Hepatocyte (in vitro differentiated cells): ENCODE results near the gene CACNG7. TPM values are rescaled to one million over a fixed set of nuclear protein-coding genes. Genes with fewer than 3 reads are reported as not detected.
"Not testable (repeated sequence)": the region's sequence is repeated elsewhere in the genome, so short reads cannot be mapped to it uniquely, and the experiment has no call there.

Experiments
- DNase-seq: peaks from one replicate; pipeline ENCODE4 v3.0.0-alpha.2; 2016; ENCODE audit warnings: low spot score
- H2AFZ ChIP-seq: fragments of 200-600 bp; sonication (generic); 2 replicates; pipeline ENCODE4 v1.6.0; 2016; ENCODE audit warnings: antibody characterized with exemption, mild to moderate bottlenecking
- H3K27ac ChIP-seq: fragments of 200-600 bp; sonication (generic); 2 replicates; pipeline ENCODE4 v1.5.1; 2016; ENCODE audit warnings: mild to moderate bottlenecking
- H3K27me3 ChIP-seq: fragments of 200-600 bp; sonication (generic); 2 replicates; pipeline ENCODE4 v1.6.1; 2016
- H3K36me3 ChIP-seq: fragments of 200-600 bp; sonication (generic); replicated peaks from 2 replicates; pipeline ENCODE4 v1.5.1; 2016; ENCODE audit warnings: low read depth; ENCODE audit not compliant: insufficient read depth
- H3K4me1 ChIP-seq: fragments of 200-600 bp; sonication (generic); 2 replicates; pipeline ENCODE4 v1.5.1; 2016; ENCODE audit warnings: mild to moderate bottlenecking, moderate library complexity; ENCODE audit not compliant: insufficient read depth
- H3K4me2 ChIP-seq: fragments of 200-600 bp; sonication (generic); 2 replicates; pipeline ENCODE4 v1.6.0; 2016
- H3K4me3 ChIP-seq: fragments of 200-600 bp; sonication (generic); 2 replicates; pipeline ENCODE4 v1.5.1; 2016; ENCODE audit warnings: mild to moderate bottlenecking
- H3K79me2 ChIP-seq: fragments of 200-600 bp; sonication (generic); 2 replicates; pipeline ENCODE4 v1.6.0; 2017; ENCODE audit warnings: mild to moderate bottlenecking
- H3K9me2 ChIP-seq: fragments of 200-600 bp; sonication (generic); replicated peaks from 2 replicates; pipeline ENCODE4 v1.6.0; 2017; ENCODE audit warnings: mild to moderate bottlenecking; ENCODE audit not compliant: insufficient read depth
- H3K9me3 ChIP-seq: fragments of 200-600 bp; sonication (generic); 2 replicates; pipeline ENCODE4 v1.5.1; 2016; ENCODE audit warnings: low read depth, mild to moderate bottlenecking
- H4K20me1 ChIP-seq: fragments of 200-600 bp; sonication (generic); 2 replicates; pipeline ENCODE4 v1.6.0; 2016; ENCODE audit warnings: mild to moderate bottlenecking; ENCODE audit not compliant: insufficient read depth, poor library complexity, severe bottlenecking
- CTCF ChIP-seq: fragments of 200-600 bp; sonication (generic); IDR thresholded peaks from 2 replicates; pipeline ENCODE4 v1.5.1; 2016; ENCODE audit warnings: antibody characterized with exemption, mild to moderate bottlenecking; ENCODE audit not compliant: poor library complexity
- EZH2 ChIP-seq: fragments of 200-600 bp; sonication (generic); IDR thresholded peaks from 2 replicates; pipeline ENCODE4 v1.6.1; 2016; ENCODE audit warnings: antibody characterized with exemption, mild to moderate bottlenecking, borderline replicate concordance
- EZH2phosphoT487 ChIP-seq: fragments of 200-600 bp; sonication (generic); IDR thresholded peaks from one replicate; pipeline ENCODE4 v1.6.1; 2018; ENCODE audit warnings: antibody characterized with exemption, mild to moderate bottlenecking, low read depth, moderate library complexity; ENCODE audit not compliant: unreplicated experiment, severe bottlenecking
- WGBS: methylation state at CpG from one replicate; pipeline ENCODE4 v1.1.6; 2016; ENCODE audit warnings: low lambda C conversion rate; ENCODE audit errors: missing lambda C conversion rate; 5-methylcytosine and 5-hydroxymethylcytosine counted together
- polyA plus RNA-seq: library from polyadenylated mRNA; unstranded; fragments of >200 nt; fragmentation: Nextera tagmentation; extraction: Ambion mirVana; gene quantifications from 2 replicates; pipeline ENCODE4 v1.2.1, GENCODE V29; 2016
- total RNA-seq: library from RNA; depleted of rRNA; stranded (reverse); fragments of >200 nt; gene quantifications from 2 replicates; pipeline ENCODE4 v1.2.3, GENCODE V29; 2014

The CACNG7 gene
- total and polyA plus RNA-seq, 2 experiments from 2014 or later: 0.31 to 0.90 TPM

GRCh38 chr19:53868892-53869804 lies 39.9 kb upstream of the CACNG7 start:
- H3K4me1 ChIP-seq: peaks cover 30% of the 10 kb centered on the region
- H3K4me2 ChIP-seq: peak overlapping the region; percentile 84
- TF ChIP-seq EZH2 (no peak), EZH2phosphoT487 (no peak), CTCF (no peak)
- whole genome bisulfite sequencing: 2% methylated on average over 50 of the region's 75 CpGs
- peaks cover 11% of the 10 kb centered on the region for H4K20me1 ChIP-seq
- peak overlapping the region; percentile 80 for H3K4me3 ChIP-seq
- peak overlapping the region; percentile 5 for H2AFZ ChIP-seq
- DNase-seq: peak; percentile 95
- peaks cover 34% of the 10 kb centered on the region for H3K79me2 ChIP-seq
- H3K9me3 ChIP-seq: no peaks in the 10 kb centered on the region
- H3K27ac ChIP-seq: peak overlapping the region; percentile 98
- no peaks in the 10 kb centered on the region for H3K36me3 ChIP-seq
- H3K27me3 ChIP-seq: no peaks in the 10 kb centered on the region
- H3K9me2 ChIP-seq: no peaks in the 10 kb centered on the region

- not testable (repeated sequence) for H3K9me3 ChIP-seq, H3K27me3 ChIP-seq, H3K9me2 ChIP-seq, H3K36me3 ChIP-seq, DNase-seq
- Histone ChIP-seq H3K79me2 (peaks cover 34% of the 10 kb centered on the region), H3K27ac (peak overlapping the region; percentile 98), H3K4me3 (peak overlapping the region; percentile 80), H2AFZ (peak overlapping the region; percentile 5), H4K20me1 (peaks cover 12% of the 10 kb centered on the region), H3K4me2 (peak overlapping the region; percentile 84), H3K4me1 (peaks cover 22% of the 10 kb centered on the region)
- WGBS: 0% methylated on average over 1 of the region's 24 CpGs
Observed at GRCh38 chr19:53869805-53870484, 39.1 kb upstream of the CACNG7 start.

GRCh38 chr19:53870485-53870844 lies 38.6 kb upstream of the CACNG7 start:
- DNase-seq: peak; percentile 44
- WGBS: 42% methylated on average over 5 of the region's 5 CpGs

More at GRCh38 chr19:53870485-53870844, 38.6 kb upstream of the CACNG7 start:
- Histone ChIP-seq H4K20me1 (peaks cover 17% of the 10 kb centered on the region), H3K27ac (peak overlapping the region; percentile 98), H3K9me2 (no peaks in the 10 kb centered on the region), H3K4me2 (peak overlapping the region; percentile 84), H3K27me3 (no peaks in the 10 kb centered on the region), H2AFZ (no peak overlapping the region), H3K36me3 (no peaks in the 10 kb centered on the region), H3K4me3 (no peak overlapping the region), H3K4me1 (peaks cover 17% of the 10 kb centered on the region), H3K79me2 (peaks cover 34% of the 10 kb centered on the region), H3K9me3 (no peaks in the 10 kb centered on the region)
- TF ChIP-seq EZH2phosphoT487 (no peak), CTCF (no peak), EZH2 (no peak)
